HG03060 (cell line): Measurements from ENCODE around the gene KRTAP12-2.
"Not testable (repeated sequence)": the region's sequence is repeated elsewhere in the genome, so short reads cannot be mapped to it uniquely, and the experiment has no call there.

Source experiments
- ATAC-seq: cut with Tn5 transposase; IDR thresholded peaks from one replicate; pipeline ENCODE4 v1.9.1; 2021; ENCODE audit warnings: low read depth, moderate number of reproducible peaks; ENCODE audit not compliant: unreplicated experiment

KRTAP12-2 gene

DNA sequence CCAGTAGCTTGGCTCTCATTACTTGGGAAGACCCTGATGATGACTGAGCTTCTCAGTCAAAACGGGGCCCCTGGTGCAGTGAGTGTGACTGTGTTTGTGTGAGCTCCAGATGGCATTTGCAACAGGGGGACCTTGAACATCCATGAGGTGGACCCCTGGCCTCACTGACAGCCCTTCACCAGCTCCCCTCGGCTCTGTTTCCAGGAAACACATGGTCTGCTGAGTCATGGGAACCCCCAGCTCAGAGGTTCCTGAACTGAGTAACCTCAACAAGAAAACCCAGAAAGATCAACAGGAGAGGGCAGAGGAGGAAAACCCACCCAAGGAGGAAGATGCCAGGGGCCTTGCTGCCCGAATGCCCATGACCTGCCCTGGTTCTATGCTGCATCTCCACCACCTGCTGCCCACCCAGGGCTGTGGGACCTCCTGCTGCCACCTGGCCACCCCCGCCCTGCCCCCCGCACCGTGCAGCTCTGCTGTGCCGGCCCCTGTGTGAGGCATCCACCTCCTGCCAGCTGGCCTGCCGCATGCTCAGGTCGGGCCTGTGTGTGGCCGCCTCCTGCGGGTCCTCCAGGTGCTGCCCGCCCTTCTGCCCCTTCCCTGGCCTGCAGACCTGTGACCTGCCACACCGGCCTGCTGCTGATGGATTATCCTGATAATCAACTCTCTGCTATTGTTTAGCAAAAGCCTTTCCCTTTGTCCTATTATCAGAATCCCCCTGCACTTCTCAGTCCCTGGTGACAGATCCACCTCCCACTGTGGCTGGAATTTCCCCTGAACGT, 19.5 kb upstream of the KRTAP12-2 start:
- ATAC-seq, result no peak

DNA sequence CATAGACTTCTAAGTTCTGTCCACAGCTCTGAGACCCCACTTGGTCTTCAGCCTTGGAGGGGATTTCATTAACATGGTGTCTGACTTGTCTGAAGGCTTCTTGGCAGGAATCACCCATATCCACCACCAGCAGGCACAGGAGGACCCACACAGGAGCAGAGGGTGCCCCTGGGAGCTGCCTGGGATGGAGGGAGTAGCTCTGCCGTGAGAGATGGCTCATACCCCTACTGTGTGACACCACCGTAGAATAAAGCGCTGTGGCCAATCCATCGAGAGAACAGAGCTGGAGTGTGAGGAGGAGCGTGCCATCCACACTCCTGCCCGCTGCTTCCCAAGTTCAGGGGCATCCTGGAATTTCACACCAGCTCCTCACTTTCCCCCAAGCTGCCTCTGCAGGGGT, 18.3 kb upstream of the KRTAP12-2 start:
- ATAC-seq, result not testable (repeated sequence)

DNA sequence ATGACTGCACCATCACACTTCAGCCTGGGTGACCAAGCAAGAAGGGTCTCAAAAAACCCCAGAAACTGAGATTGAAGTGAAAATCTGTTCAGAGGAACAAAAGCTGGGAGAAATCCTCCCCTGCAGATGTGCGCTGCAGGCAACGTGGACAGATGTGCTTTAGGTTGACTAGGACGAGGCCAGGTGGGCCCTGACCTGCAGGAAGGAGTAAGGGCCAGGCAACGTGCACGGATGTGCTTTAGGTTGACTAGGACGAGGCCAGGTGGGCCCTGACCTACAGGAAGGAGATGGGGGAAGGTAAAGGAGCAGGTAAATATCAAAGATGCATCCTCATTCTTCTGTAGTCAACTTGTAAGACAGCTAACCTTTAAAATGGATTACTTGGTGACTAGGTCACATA, 17.8 kb upstream of the KRTAP12-2 start:
- ATAC-seq, result no peak

DNA sequence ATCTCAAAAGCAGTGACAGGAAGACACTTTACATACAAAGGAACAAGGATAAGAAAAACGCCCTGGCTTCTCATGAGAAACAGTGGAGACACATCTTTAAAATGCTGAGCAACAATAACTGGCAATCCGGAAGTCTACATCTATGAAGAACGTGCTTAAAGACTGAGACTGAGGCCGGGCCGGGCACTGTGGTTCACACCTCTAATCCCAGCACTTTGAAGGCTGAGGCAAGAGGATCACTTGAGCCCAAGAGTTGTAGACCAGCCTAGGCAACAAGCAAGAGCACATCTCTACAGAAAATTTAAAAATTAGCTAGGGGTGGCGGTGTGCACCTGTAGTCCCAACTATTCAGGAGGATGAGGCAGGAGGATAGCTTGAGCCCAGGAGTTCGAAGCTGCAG, 17.4 kb upstream of the KRTAP12-2 start:
- ATAC-seq, result no peak

DNA sequence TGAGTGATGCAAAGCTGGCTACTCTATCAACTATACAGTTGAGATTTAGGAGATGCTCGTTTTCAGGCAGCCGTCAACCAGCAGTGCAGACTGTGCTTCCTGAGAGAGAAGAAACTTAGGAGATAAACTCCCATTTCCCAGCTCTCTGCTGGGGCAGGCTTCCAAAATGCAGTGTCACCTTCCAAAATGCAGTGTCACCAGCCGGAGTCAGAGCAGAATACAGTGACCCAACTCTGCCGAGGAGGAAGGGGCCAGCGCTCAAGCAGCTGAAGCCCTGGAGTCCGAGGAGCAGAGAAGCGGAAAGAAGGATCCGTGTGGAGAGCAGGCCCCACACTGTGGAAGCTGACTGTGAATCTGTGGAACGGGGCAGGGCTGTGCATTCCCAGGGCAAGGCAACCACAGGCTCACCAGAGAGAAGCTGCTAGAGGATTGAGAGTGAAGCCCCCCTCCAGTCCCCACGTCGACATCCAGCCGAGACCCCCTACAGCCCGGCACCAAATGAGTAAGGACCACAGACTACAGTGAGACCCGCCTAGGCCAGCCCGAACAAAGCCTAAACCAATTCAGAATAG, 15.9 kb upstream of the KRTAP12-2 start:
- no peak for ATAC-seq

DNA sequence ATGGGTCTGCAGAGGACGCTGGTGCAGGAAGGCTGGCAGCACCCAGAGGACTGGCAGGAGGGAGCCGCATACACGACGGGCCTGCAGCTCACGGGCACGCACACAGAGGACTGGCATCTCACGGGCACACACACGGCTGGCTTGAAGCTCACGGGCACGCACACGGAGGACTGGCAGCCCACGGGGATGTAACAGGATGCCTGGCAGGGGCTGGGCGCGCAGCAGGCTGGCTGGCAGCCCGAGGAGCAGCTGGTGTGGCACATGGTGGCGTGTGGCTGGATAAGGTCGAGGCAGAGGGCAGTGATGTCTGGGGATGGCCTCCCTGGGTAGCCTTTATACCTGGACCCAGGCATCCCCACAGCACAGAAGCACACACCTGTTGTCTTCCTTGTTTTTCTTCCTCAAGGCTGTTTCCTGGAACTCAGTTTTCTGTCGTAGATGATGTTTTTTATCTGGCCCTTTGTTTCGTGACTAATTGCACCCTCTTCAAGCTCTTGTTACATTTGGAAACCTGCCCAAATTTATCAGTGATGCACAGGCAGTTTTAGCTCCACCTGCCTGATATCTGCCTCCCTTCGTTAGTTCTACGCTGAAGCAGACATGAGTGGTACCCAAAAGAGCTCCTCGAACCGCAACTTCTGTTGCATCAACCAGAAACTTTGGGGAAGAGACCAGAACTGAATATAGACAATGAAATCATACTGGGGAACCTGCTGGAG, 15.3 kb upstream of the KRTAP12-2 start, which contains the start of gene KRTAP12-1:
TSS of gene KRTAP12-1 (minus strand) at position 303 of the 719 bp plus-strand sequence. CDS start at position 263, 40 bp downstream.
- no peak for ATAC-seq

DNA sequence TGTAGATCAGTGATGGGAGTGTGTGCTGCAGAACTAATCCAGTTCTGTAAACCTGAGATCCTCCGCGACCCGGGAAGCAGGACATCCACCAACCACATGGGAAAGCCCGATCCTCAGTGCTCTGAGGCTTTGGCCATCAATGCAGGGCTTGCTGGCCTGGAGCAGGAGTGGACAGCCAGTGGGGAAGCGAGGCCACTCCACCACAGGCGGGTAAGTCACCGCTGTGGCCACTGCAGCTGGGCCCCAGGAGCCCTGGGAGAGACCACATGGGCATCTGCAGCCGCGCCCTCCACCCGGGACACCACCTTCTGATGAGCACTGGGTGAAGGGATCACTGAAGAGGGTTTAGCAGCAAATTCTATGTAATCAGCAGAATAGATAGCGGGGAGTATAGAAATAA, 14.4 kb upstream of the KRTAP12-2 start:
- ATAC-seq, result no peak

DNA sequence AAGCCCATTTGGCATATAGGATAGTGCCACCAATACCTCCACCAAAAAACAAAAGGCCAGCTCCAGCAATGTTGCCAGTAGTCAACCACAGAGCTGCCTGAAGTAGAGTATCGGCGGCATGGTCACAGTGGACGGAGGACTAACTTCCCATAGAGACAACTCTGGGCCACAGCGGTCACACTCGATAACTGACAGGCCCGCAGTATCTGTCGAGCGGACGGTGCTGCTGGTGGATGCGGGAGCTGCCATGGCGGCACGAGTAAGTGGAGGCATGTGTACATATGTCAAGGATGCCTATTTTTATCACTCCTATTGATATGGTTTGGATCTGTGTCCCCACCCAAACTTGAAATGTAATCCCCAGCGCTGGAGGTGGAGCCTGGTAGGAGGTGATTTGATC, 11.2 kb upstream of the KRTAP12-2 start:
- ATAC-seq, result no peak

DNA sequence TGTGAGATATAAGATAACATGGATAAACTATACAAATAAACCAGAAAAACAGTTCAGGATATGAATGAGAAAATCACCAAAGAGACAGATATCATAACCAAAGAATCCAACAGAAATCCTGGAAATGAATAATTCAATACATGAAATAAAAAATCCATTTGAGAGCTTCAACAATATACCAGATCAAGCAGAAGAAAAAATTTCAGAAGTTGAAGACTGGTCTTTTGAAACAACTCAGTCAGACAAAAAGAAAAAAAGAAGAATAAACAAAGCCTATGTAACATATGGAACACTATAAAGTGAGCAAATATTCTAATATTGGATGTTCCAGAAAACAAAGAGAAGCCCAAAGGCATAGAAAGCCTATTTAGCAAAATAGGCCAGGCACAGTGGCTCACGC, 5.2 kb upstream of the KRTAP12-2 start:
- ATAC-seq, result no peak

DNA sequence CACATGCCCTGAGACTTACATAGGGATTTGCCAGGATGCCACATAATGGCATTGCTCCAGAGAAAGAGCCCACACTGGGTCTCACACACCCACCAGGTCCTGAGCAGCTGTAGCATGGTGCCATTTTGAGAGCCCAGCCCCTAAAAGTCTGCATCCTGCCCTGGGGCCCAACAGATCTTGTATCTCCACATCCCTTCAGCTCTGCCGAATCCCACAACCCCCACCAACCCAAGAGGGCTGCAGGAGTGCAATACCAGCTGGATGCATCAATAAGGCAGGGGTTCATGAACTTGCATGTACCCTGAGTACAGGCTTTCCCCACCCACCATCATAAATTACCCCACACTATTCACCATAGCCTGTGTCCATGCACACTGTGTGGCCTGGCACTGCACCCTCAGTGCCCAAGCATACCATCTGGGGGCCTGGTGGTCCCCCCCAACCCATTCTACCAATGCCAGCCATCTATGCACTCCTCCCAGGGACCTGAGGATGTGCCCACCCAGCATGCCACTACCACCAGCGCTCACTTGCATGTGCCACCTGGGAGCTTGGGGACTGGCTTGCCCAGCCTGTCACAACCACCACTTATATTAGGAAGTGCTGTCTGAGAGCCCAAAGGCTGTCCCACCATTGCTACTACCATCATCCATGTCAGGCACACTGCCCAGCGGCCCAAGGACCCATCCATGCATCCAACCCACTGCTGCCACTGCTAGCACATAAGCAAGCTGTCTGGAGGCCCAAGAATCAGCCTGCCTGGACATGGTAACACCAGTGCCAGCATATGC, 4.1 kb upstream of the KRTAP12-2 start:
- ATAC-seq, result no peak

DNA sequence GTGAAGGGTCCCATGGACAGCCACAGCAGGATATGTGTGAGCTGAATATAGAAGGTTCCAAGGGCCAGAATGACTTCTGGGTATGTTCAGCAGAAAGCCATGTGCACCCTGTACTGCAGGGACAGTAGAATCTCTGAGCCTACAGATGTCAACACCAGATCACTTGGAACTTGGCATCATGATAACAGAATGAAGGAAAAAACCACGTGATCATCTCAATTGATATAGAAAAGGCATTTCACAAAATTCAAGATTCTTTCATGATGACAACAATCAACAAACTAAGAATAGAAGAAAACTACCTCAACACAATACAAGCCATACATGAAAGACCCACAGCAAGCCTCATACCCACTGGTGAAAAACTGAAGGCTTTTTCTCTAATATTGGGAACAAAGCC, 885 bp upstream of the KRTAP12-2 start:
- ATAC-seq, result no peak

DNA sequence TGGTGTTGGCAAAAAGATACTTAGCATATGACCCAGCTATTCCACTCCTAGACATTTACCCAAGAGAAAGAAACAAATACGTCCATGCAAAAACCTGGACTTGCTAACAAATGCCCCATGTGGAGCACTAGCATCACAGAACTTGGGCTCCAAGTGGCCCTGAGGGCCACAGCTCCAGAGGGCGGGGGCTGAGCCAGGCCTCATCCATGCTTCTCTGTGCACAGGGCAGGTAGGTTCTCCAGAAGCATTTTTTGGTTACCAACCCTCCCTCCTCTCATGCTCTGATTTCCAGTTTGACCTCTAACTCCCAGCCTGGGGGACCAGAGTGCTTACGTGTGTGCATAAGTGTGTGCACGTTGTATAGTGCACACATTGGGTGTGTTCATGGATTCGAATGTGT, 2.0 kb downstream of the KRTAP12-2 start:
- no peak for ATAC-seq

DNA sequence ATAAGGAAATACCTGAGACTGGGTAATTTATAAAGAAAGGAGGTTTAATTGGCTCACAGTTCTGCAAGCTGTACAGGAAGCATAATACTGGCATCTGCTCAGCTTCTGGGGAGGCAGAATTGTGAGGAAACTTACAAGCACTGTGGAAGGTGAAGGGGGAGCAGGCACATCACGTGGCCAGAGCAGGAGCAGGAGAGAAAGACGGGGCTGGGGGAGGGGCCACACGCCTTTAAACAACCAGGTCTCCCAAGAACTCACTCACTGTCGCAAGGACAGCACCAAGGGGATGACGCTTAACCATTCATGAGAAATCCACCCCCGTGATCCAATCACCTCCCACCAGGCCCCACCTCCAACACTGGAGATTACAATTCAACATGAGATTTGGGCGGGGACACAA, 5.2 kb downstream of the KRTAP12-2 start:
- ATAC-seq, result not testable (repeated sequence)

DNA sequence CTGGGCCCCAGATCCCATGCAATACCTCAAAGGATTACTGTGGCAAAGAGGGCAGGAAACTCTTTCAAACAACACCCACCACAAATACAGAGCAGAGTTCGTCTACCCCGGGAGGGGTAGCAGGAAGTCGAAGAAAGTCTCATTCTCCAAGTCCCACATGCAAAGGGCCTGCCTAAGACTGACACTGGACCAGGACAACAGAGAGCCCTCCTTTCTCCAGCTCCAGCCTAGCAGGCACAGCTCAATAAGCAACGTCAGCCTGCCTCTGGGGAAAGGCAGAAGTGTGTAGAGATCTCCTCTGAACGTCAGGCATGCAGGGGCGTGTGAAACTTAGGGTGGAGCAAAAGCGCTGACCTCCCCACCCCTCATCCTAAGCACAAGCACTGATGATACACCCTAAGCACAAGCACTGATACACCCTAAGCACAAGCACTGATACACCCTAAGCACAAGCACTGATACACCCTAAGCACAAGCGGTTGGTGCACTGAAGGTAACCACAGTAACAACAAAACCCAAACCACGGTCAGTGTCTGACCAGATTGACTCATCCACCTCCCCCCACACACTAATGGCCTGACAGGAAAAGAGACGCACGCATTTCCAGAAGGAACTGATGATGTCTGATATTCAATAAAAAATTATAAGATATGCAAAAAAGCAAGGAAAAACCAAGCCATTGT, 7.7 kb downstream of the KRTAP12-2 start:
- ATAC-seq, result no peak

DNA sequence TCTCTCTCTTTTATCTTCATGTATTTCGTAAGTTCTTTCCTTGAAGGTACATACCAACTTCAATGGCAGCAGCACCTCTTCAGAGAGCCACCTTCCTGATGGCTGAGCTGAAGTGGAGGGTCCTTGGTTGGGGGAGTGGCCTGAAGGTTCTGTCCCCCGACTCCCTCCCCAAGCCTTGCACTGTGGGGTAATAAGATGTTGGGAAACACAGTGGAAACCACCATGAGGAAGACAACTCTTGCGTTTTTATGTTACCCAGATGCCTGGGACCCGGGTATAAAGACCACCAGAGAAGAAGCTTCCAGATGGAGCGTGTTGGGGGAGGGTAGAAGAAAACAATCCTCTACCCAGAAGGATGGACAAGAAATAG, 8.2 kb downstream of the KRTAP12-2 start:
- ATAC-seq, result no peak

DNA sequence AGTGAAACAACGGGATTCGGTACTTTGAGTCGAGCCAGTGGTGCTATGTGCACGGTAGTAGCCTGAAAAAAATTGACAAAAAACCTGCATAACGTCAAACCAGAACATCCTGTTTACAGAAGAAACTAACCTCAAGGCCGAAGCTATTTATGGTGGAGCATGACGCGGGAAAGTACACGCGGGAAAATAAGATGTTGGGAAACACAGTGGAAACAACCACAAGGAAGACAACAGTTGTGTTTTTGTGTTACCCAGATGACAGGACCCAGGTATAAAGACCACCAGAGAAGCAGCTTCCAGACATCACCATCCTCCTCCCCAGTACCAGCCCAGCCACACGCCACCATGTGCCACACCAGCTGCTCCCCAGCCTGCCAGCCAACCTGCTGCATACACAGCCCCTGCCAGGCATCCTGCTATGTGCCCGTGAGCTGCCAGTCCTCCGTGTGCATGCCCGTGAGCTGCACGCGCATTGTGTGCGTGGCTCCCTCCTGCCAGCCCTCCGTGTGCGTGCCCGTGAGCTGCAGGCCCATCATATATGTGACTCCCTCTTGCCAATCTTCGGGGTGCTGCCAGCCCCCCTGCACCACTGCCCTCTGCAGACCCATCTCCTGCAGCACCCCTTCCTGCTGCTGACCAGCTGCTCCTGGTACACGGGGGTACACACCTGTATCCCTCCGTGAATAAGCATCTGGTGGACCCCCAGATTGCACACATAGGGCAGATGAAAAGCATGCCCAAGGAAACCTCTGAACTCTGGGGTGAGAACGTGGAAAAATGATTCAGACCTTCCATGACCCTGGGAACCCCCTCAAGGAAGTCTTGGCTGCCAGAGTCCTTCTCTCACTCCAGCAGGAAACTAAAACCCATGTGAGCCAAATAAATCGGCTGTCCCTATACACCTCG, 8.8 kb downstream of the KRTAP12-2 start, which contains the start of gene KRTAP12-3:
TSS of gene KRTAP12-3 (plus strand) at position 298 of the 906 bp plus-strand sequence. CDS start at position 346, 48 bp downstream.
- ATAC-seq, result no peak

DNA sequence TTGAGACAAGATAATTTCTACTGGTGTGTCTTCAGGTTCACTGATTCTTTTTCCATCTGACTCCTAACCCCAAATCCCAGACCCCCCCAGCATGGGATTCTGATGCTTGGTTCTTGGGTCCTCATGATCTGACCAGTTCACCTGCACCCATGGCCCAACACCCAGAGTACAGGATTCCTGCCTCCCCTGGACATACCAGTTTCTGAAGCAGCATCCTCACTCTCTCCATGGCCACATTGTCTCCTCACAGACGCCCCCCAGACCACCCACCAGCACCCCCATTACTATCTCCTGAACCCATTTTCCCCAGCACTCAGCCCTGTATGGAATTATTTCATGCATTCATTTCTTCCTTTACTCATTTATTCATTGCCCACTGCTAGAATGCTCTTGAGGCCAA, 9.9 kb downstream of the KRTAP12-2 start:
- no peak for ATAC-seq

DNA sequence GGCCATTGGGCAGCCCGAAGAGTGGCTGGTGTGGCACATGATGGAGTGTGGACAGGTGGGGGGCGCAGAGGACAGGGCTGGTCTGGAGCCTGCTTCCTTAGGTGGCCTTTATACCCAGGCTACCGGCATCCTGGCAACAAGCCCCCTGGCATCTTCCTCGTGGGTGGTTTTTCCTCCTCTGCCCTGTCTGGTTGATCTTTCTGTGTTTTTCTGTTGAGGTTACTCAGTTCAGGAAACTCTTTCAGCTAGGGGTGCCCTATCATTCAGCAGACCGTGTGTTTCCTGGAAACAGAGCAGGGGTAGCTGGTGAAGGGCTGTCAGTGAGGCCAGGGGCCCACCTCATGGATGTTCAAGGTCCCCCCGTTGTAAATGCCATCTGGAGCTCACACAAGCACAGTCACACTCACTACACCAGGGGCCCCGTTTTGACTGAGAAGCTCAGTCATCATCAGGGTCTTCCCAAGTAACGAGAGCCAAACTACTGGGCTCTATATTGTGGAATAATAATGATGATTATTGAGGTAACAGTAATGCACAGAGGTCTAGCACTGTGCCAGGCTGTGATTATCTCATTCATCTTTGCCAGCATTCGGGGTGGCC, 12.1 kb downstream of the KRTAP12-2 start, which contains the start of gene KRTAP12-4:
TSS of gene KRTAP12-4 (minus strand) at position 84 of the 600 bp plus-strand sequence. CDS start at position 39, 45 bp downstream.
- no peak for ATAC-seq
